NOMO-1 treated with DMSO at 0.1 percent for 48 hours (cell line): Measurements from ENCODE around the gene PCSK4.

Experiments
- DNase-seq: peaks from one replicate; lab custom pipeline; 2025; ENCODE audit not compliant: unreplicated experiment; lab: John Stamatoyannopoulos, UW

PCSK4 gene

DNA sequence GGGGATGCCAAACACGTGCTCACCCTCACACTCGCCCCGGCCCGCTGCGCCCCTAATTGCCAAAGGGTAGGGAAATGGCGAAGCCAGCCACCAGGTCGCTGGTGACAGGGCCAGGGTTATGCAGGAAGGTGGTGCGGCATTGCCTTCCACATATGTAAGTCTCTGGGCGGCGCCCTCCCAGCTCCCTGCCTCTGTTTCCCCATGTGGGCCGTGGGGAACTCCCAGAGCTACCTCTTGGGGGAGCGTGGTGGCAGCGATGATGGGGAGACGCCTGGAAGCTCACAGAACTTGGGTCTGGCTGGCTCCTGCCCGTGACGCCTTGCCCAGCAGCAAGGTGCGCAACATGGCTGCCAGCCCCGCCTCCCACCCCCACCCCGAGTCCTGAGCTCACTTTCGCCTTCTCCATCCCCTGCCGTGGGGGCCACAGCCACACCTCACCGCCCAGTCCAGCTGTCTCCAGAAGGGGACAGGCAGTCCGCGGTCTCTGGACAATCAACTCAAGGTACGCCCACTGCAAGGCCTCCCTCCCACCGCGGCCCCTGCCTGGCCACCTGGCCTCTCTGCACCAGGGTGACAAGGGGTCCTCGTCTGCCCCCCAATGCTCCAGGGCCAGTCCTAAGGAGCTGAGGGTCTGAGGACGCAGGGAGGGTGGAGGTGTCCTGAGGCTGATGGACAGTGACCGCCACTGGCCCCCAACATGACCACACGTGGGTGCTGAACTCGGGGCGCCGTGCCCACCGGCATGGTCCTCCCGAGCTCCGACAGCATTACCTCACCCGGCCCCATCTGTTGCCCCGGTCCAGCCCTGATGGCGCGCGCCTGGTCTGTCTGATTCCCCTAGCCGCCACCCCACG lies 17.7 kb downstream of the PCSK4 start:
- no peak for DNase-seq

DNA sequence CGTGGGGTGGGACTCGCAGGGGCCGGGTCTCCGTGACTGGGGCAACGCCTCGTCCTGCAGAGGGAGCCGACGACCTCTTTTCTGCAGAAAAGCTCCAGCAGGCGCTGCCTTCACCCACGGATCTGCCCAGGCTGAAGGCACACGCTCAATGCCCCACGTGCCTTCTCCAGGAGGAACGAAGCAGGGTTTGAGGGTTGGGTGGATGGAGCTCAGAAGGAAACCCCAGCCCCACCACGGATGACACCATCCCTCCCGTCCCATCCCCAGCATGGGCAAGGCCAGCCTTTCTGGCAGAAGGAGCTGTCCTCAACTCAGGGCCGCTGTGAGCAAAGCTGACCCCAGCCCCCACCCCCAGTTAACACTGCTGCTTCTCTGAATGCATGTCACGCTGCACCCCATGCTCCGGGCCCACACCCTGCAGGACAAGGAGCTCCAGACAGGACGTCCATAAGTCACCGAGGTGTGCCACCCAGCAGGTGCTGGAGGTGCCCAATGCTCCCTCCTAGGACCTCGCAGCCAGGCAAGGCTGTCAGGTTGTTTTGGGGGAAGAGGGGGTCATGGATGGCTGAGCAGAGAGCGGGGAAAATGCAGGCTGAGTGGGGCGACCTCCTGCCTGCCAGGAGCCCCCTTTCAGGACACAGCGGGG lies 18.5 kb downstream of the PCSK4 start:
- DNase-seq = no peak

DNA sequence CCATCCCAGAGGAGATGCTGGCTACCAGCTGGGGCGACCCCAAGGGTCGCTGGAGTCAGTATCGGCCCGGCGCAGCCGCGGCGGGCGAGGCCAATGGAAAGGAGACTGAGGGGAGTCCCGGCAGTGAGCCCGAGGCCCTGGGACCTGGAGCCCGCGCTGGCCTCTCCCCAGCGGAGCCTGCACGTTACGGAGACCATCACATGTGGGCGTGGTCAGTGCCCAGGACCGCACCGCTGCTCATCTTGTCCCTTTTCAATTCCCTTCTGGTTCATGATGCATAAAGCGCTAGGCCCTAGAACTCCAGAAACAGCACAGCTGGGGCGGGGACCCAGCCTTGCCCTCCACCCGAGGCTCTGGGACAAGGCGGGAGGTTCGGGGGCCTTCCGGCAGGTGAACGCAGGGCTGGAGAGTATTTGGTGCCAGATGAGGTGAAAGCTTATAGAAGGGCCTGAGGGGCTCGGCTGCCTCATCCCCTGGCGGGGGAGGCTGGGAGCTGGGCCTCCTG lies 19.1 kb downstream of the PCSK4 start:
- DNase-seq = no peak

DNA sequence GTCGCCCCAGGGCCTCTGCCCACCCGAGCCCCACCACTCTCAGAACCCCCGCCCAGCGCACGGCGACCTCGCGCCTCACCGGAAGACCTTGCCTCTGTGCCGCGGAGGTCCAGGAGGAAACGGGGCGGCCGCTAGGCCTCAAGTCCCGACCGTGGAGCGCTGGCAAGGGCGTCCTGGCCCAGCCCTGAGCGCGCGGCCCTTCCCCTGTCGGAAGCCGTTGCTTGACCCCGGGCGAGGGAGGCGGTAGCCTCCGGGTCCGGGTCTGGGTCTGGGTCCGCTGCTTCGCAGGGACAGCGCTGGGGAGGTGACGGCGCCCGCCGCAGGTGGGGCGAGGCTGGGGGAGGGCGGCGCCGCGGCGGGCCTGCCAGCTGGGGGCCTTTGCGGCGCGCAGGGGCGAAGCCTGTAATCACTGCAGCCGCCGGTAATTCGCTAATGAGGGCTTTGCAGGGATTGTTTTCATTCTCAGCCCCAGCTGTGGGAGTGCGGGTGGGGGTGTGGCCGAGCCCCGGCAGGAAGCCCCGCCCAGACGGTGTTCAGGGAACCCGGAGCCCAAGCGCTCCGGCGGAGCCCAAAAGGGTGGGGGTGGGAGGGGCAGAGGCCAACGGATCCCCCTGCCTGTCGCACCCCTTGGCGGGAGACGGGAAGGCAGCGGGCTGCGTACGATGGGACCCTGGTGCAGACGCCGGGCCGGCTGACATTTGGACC lies 19.7 kb downstream of the PCSK4 start:
- no peak for DNase-seq

DNA sequence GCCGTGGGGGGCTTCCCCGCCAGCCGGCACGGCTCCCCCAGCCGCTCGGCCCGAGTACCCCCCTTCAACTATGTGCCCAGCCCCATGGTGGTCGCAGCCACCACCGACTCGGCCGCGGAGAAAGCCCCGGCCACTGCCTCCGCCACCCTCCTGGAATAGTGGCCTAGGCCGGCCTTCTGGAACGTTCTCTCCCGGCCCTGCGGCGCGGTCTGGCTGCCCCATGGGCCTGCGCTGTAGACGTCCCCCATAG lies 20.2 kb downstream of the PCSK4 start:
- no peak for DNase-seq

DNA sequence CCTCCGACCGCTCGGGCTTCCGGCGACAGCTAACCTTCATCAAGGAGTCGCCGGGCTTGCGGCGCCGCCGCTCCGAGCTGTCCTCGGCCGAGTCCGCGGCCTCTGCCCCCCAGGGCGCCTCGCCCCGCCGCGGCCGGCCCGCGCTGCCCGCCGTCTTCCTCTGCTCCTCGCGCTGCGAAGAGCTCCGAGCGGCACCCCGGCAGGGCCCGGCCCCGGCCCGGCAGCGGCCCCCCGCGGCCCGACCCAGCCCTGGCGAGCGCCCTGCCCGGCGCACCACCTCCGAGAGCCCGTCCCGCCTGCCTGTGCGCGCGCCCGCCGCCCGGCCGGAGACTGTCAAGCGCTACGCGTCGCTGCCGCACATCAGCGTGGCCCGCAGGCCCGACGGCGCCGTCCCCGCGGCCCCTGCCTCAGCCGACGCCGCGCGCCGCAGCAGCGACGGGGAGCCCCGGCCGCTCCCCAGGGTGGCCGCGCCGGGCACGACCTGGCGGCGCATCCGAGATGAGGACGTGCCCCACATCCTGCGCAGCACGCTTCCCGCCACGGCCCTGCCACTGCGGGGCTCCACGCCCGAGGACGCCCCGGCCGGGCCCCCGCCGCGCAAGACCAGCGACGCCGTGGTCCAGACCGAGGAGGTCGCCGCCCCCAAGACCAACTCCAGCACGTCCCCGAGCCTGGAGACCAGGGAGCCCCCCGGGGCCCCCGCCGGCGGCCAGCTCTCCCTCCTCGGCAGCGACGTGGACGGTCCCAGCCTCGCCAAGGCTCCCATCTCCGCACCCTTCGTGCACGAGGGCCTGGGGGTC lies 20.7 kb downstream of the PCSK4 start:
- no peak for DNase-seq

DNA sequence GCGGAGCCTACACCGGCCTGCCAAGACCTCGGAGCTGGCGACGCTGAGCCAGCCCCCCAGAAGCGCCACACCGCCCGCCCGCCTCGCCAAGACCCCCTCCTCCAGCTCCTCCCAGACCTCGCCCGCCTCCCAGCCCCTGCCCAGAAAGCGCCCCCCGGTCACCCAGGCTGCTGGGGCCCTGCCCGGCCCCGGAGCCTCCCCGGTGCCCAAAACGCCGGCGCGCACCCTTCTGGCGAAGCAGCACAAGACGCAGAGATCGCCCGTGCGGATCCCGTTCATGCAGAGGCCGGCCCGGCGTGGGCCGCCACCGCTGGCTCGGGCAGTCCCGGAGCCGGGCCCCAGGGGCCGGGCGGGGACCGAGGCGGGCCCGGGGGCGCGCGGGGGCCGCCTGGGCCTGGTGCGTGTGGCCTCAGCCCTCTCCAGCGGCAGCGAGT lies 21.3 kb downstream of the PCSK4 start:
- DNase-seq = no peak

DNA sequence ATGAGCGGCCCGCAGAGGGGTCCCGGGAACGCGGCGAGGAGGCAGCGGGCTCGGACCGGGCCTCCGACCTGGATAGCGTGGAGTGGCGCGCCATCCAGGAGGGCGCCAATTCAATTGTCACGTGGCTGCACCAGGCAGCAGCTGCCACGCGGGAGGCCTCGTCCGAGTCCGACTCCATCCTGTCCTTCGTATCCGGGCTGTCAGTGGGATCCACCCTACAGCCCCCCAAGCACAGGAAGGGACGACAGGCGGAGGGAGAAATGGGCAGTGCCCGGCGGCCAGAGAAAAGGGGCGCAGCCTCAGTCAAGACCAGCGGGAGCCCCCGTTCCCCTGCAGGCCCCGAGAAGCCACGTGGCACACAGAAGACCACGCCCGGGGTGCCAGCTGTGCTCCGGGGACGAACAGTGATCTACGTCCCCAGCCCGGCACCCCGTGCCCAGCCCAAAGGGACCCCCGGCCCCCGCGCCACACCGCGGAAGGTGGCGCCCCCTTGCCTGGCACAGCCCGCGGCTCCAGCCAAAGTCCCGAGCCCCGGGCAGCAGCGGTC lies 21.8 kb downstream of the PCSK4 start:
- no peak for DNase-seq

DNA sequence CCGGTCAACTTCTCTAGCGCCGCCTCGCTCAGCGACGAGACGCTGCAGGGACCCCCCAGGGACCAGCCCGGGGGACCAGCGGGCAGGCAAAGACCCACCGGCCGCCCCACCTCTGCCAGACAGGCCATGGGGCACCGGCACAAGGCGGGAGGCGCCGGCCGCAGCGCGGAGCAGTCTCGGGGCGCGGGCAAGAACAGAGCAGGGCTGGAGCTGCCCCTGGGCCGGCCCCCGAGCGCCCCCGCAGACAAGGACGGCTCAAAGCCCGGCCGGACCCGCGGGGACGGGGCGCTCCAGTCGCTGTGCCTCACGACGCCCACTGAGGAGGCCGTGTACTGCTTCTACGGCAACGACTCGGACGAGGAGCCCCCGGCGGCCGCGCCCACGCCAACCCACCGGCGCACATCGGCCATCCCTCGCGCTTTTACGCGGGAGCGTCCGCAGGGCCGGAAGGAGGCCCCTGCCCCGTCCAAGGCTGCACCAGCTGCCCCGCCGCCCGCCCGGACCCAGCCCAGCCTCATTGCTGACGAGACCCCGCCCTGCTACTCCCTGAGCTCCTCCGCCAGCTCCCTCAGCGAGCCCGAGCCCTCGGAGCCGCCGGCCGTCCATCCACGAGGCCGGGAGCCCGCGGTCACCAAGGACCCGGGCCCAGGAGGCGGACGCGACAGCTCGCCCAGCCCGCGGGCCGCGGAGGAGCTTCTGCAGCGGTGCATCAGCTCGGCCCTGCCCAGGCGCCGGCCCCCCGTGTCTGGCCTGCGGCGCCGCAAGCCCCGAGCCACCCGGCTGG lies 22.5 kb downstream of the PCSK4 start:
- DNase-seq = no peak

DNA sequence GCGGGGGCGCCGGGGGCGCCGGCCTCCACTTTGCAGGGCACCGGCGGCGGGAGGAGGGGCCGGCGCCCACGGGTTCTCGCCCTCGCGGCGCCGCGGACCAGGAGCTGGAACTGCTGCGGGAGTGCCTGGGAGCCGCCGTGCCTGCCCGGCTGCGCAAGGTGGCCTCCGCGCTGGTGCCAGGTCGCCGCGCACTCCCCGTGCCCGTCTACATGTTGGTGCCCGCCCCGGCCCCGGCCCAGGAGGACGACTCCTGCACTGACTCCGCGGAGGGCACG lies 23.0 kb downstream of the PCSK4 start:
- no peak for DNase-seq

DNA sequence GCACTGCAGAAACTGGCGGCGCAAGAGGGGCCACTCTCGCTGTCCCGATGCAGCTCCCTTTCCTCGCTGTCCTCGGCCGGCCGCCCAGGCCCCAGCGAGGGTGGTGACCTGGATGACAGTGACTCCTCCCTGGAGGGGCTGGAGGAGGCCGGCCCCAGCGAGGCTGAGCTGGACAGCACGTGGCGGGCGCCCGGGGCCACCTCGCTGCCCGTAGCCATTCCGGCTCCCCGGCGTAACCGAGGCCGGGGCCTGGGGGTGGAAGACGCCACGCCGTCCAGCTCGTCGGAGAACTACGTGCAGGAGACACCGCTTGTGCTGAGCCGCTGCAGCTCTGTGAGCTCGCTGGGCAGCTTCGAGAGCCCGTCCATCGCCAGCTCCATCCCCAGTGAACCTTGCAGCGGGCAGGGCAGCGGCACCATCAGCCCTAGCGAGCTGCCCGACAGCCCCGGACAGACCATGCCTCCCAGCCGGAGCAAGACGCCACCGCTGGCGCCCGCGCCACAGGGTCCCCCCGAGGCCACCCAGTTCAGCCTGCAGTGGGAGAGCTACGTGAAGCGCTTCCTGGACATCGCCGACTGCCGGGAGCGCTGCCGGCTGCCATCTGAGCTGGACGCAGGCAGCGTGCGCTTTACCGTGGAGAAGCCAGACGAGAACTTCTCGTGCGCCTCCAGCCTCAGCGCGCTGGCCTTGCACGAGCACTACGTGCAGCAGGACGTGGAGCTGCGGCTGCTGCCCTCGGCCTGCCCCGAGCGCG lies 23.5 kb downstream of the PCSK4 start:
- DNase-seq = no peak

DNA sequence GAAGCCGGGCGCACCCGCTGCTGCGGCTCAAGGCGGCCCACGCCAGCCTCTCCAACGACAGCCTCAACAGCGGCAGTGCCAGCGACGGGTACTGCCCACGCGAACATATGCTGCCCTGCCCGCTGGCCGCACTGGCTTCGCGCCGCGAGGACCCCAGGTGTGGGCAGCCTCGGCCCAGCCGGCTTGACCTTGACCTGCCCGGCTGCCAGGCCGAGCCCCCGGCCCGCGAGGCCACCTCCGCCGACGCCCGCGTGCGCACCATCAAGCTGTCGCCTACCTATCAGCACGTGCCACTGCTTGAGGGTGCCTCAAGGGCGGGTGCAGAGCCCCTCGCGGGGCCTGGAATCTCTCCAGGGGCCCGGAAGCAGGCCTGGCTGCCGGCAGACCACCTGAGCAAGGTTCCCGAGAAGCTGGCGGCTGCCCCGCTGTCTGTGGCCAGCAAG lies 24.1 kb downstream of the PCSK4 start:
- DNase-seq = no peak

DNA sequence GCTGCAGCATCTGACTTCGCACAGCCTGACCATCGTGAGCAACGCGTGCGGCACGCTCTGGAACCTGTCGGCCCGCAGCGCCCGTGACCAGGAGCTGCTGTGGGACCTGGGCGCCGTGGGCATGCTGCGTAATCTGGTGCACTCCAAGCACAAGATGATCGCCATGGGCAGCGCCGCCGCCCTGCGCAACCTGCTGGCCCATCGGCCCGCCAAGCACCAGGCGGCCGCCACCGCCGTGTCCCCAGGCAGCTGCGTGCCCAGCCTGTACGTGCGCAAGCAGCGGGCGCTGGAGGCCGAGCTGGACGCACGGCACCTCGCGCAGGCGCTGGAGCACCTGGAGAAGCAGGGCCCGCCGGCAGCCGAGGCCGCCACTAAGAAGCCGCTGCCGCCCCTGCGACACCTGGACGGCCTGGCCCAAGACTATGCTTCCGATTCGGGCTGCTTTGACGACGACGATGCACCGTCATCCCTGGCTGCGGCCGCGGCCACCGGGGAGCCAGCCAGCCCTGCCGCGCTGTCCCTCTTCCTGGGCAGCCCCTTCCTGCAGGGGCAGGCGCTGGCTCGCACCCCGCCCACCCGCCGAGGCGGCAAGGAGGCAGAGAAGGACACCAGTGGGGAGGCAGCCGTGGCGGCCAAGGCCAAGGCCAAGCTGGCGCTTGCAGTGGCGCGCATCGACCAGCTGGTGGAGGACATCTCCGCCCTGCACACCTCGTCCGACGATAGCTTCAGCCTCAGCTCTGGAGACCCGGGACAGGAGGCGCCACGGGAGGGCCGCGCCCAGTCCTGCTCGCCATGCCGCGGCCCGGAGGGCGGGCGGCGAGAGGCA lies 24.7 kb downstream of the PCSK4 start:
- no peak for DNase-seq

DNA sequence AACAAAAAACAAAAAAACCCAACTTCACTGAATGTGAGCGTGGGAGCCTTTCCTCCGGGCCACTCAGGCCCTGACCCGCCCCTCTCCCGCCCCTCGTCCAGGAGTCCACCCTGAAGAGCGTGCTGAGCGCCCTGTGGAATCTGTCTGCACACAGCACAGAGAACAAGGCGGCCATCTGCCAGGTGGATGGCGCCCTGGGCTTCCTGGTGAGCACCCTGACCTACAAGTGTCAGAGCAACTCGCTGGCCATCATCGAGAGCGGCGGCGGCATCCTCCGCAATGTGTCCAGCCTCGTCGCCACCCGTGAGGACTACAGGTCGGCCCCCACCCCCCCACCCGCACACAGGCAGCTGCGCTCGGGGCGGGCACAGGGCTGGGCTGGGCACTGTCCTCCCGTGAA lies 28.3 kb downstream of the PCSK4 start:
- no peak for DNase-seq

DNA sequence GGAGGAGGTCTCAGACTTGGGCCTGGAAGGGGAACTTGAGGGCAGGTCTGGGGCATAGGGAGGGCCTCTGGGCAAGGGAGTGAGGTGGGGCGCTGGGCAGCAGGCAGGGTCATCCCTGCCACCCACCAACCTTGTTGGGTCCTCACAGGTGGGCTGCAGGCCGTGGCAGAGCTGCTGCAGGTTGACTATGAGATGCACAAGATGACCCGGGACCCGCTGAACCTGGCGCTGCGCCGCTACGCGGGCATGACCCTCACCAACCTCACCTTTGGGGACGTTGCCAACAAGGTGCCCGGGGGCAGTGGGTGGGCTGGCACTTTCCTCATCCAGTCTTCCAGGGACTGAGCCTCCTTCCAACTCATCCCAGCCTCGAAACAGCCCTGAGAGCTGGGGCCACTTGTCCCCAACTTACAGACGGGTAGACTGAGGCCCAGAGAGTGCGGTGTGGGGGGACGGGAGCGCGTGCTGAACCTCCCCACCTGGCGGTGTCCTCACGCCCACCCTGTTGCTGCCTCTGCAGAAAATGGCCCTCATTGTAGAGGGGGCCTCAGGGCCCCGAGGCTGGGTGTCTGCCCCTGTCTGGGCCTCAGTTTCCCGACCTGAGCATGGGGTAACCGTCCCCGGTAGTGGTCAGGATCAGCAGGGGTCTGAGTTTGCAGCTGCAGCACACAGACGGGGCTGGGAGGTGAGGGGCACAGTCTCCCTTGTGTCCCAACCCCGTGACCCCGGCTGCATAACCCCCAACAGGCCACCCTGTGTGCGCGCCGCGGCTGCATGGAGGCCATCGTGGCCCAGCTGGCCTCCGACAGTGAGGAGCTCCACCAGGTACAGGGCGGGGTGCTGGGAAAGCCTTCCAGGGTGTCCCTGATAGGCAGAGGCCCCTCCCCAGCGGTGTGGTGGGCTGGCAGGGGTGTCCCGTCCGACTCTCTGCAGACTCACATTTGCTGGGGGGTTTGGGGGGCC lies 29.8 kb downstream of the PCSK4 start:
- DNase-seq = no peak

DNA sequence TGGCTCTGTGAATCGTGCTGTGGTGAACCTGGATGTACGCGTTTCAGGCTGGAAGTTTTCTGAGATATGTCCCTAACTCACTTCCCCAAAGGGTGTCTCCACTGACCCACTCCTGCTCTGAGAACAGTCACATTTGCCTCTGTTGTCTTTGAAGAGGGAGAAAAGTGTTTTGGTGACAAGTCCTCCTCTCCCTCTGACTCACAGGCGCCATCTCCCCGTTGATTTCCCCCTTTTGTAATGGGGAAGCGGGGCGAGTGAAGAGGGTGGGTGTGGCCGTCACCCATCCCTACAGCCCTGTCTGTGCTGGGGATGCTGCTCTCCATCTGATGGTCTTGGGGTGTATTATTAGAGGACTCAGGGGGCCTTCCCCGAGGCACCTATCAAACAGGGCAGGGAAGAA lies 30.7 kb downstream of the PCSK4 start:
- peak; percentile 33 for DNase-seq

DNA sequence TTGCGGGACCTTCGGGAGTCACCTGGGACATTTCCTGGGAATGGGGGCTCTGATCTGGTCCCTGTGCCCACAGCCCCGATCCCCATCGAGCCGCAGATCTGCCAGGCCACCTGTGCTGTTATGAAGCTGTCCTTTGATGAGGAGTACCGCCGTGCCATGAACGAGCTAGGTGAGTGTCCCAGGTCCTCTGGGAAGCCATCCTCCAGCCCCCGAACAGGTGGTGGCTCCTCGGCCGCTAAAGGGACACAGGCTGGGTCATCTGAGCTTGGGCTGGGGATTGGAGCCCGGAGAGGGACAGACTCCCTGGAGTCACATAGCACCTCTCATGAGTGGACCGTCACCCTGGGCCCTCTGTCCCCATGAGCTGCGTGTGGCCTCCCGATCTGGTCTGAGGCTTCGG lies 32.3 kb downstream of the PCSK4 start:
- DNase-seq = no peak
